Measurements from ENCODE around the gene PRLR. TPM values are rescaled to one million over a fixed set of nuclear protein-coding genes. Genes with fewer than 3 reads are reported as not detected.

PRLR gene
- total and polyA plus RNA-seq, 2 of the 8 experiments (the other 6 are each of a cell fraction or from before 2014, with no cell fraction given), result 0.53 to 2.5 TPM

- H3K27ac ChIP-seq (ENCODE audit: low read depth, low read length), result no peak overlapping the region
- no peak for FAIRE-seq
- POLR2A ChIA-PET (ENCODE audit: partially characterized antibody), result no interaction called here
- TF ChIP-seq TEAD4 (IDR thresholded peaks at IDR 0.05; ENCODE audit: low read depth, low read length), result no peak
- TF ChIP-seq ZNF274 (IDR thresholded peaks at IDR 0.05; ENCODE audit: borderline replicate concordance, extremely low read depth, low read length), result no peak
- no peak for TF ChIP-seq KDM4A (IDR thresholded peaks at IDR 0.05; ENCODE audit: low read depth, low read length, severe bottlenecking)
- TF ChIP-seq CHD1 (IDR thresholded peaks at IDR 0.05; ENCODE audit: low read depth, low read length), result no peak
- no peak for TF ChIP-seq ASH2L (IDR thresholded peaks at IDR 0.05; ENCODE audit: low read length)
- TF ChIP-seq CHD2 (IDR thresholded peaks at IDR 0.05; ENCODE audit: low read length), result no peak
- TF ChIP-seq CBX5 (IDR thresholded peaks at IDR 0.05; ENCODE audit: low read depth, low read length), result no peak
- TF ChIP-seq SIN3A (conservative IDR thresholded peaks at IDR 0.05 in 1 of 2, IDR thresholded peaks at IDR 0.05 in 1 of 2; ENCODE audit: low read depth in 1 of 2, low read length in 2 of 2), result no peak
- TF ChIP-seq SIX5 (IDR thresholded peaks at IDR 0.05; ENCODE audit: low read depth, low read length), result no peak
- no peak for TF ChIP-seq SP4 (IDR thresholded peaks at IDR 0.05; ENCODE audit: low read length)
- no peak for TF ChIP-seq ATF2 (IDR thresholded peaks at IDR 0.05; ENCODE audit: low read length)
Observed at GRCh38 chr5:35194635-35195471, 35.4 kb downstream of the PRLR start.

More at GRCh38 chr5:35194635-35195471, 35.4 kb downstream of the PRLR start:
- Histone ChIP-seq H2AFZ (ENCODE audit: low read length) (no peak overlapping the region), H3K56ac (replicated peaks; ENCODE audit: insufficient read length, low read depth, low read length) (no peak overlapping the region), H4K8ac (ENCODE audit: extremely low read depth, insufficient read depth, low read length) (no peak overlapping the region), H2BK20ac (ENCODE audit: low read length) (no peak overlapping the region), H3K4me3 (ENCODE audit: extremely low read depth in 1 of 4, insufficient read depth in 2 of 4, low read depth in 3 of 4, low read length in 4 of 4) (no peak overlapping the region), H3K9me3 (ENCODE audit: insufficient read depth in 2 of 2, low read depth in 1 of 2, low read length in 1 of 2) (no peaks in the 10 kb centered on the region), H3K4ac (replicated peaks; ENCODE audit: insufficient read length, low read depth, low read length) (no peak overlapping the region), H4K20me1 (replicated peaks in 1 of 2; ENCODE audit: control insufficient read depth in 1 of 2, insufficient read depth in 2 of 2, low read length in 2 of 2) (no peaks in the 10 kb centered on the region), H3K4me1 (replicated peaks in 1 of 4; ENCODE audit: control insufficient read depth in 3 of 4, insufficient read depth in 4 of 4, low read length in 3 of 4) (no peaks in the 10 kb centered on the region), H3K23me2 (ENCODE audit: low read depth, low read length) (no peaks in the 10 kb centered on the region), H3K18ac (ENCODE audit: extremely low read depth, low read length) (no peak overlapping the region), H2BK12ac (ENCODE audit: low read depth, low read length) (no peak overlapping the region), H3K23ac (ENCODE audit: insufficient read length) (no peak overlapping the region), H2BK120ac (replicated peaks; ENCODE audit: low read depth, low read length) (no peak overlapping the region), H3K14ac (ENCODE audit: insufficient read length) (no peak overlapping the region), H3K4me2 (ENCODE audit: insufficient read depth in 1 of 2, low read depth in 2 of 2, low read length in 2 of 2) (no peak overlapping the region), H2AK5ac (ENCODE audit: low read depth, low read length) (no peak overlapping the region), H3K36me3 (ENCODE audit: control insufficient read depth in 2 of 4, insufficient read depth in 4 of 4, low read length in 3 of 4) (no peaks in the 10 kb centered on the region), H3K79me1 (ENCODE audit: low read depth, low read length) (no peaks in the 10 kb centered on the region), H3K9ac (replicated peaks in 1 of 4; ENCODE audit: extremely low read depth in 1 of 4, low read depth in 3 of 4, low read length in 3 of 4) (no peak overlapping the region), H2BK15ac (ENCODE audit: low read length) (no peak overlapping the region), H4K91ac (replicated peaks; ENCODE audit: insufficient read length, low read length) (no peak overlapping the region), H3K79me2 (ENCODE audit: control insufficient read depth in 1 of 2, insufficient read depth in 2 of 2, low read length in 2 of 2) (no peaks in the 10 kb centered on the region), H2BK5ac (ENCODE audit: low read depth, low read length) (no peak overlapping the region), H4K5ac (ENCODE audit: insufficient read length, low read depth, low read length) (no peak overlapping the region), H3K27me3 (replicated peaks in 1 of 4; ENCODE audit: control insufficient read depth in 3 of 4, extremely low read depth in 1 of 4, insufficient read depth in 3 of 4, low read length in 3 of 4) (no peaks in the 10 kb centered on the region; a peak in 1 of 7 replicates)
- DNase-seq (ENCODE audit: low read depth in 1 of 2, low spot score in 2 of 2), result no peak
- CTCF ChIA-PET (ENCODE audit: partially characterized antibody), result interaction anchor here (0.6 to 3.2 kb wide), 3 partner anchors 9 to 18 kb away, joined by 3 to 25 read pairs (median 8); no protein-coding TSS in a partner anchor
- WGBS, 2 experiments (ENCODE audit: extremely low coverage in 1 of 2, insufficient coverage in 1 of 2, insufficient read length in 1 of 2, insufficient replicate concordance in 2 of 2, low coverage in 1 of 2, low lambda C conversion rate in 2 of 2, missing lambda C conversion rate in 1 of 2), result 91% methylated on average over 12 of the region's 12 CpGs; no CpG with 5 or more reads in 1 of the 2 experiments
